Measurements from ENCODE around the gene HIVEP2.
A peak's percentile ranks its signal among the peaks of the same experiment; 100 is the strongest.

The HIVEP2 gene

GRCh38 chr6:142797159-142797558, 147.8 kb downstream of the HIVEP2 start:
- no peak overlapping the region for H3K4me3 ChIP-seq (ENCODE audit: low read depth in 1 of 2, low read length in 1 of 2)
- no peaks in the 10 kb centered on the region for H3K36me3 ChIP-seq
- H3K9me3 ChIP-seq, result no peaks in the 10 kb centered on the region
- H3K4me1 ChIP-seq (ENCODE audit: control insufficient read depth in 1 of 2, insufficient read depth in 1 of 2, low read depth in 1 of 2, low read length in 1 of 2), result peaks cover 8 to 10% of the 10 kb centered on the region in 2 experiments
- H3K27me3 ChIP-seq, result no peaks in the 10 kb centered on the region
- H3K27ac ChIP-seq, result no peak overlapping the region
- TF ChIP-seq, protein P1, sequence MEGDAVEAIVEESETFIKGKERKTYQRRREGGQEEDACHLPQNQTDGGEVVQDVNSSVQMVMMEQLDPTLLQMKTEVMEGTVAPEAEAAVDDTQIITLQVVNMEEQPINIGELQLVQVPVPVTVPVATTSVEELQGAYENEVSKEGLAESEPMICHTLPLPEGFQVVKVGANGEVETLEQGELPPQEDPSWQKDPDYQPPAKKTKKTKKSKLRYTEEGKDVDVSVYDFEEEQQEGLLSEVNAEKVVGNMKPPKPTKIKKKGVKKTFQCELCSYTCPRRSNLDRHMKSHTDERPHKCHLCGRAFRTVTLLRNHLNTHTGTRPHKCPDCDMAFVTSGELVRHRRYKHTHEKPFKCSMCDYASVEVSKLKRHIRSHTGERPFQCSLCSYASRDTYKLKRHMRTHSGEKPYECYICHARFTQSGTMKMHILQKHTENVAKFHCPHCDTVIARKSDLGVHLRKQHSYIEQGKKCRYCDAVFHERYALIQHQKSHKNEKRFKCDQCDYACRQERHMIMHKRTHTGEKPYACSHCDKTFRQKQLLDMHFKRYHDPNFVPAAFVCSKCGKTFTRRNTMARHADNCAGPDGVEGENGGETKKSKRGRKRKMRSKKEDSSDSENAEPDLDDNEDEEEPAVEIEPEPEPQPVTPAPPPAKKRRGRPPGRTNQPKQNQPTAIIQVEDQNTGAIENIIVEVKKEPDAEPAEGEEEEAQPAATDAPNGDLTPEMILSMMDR (IDR thresholded peaks at IDR 0.05), result no peak

- Histone ChIP-seq H3K4me3 (ENCODE audit: low read depth in 1 of 2, low read length in 1 of 2) (peak overlapping the region in 1 of 2 experiments; percentile 3), H3K27ac (peak overlapping the region; percentile 42), H3K36me3 (no peaks in the 10 kb centered on the region), H3K4me1 (ENCODE audit: control insufficient read depth in 1 of 2, insufficient read depth in 1 of 2, low read depth in 1 of 2, low read length in 1 of 2) (peaks cover 8 to 10% of the 10 kb centered on the region in 2 experiments), H3K9me3 (no peaks in the 10 kb centered on the region), H3K27me3 (no peaks in the 10 kb centered on the region)
- TF ChIP-seq, protein P1 (IDR thresholded peaks at IDR 0.05), result no peak
Measured at GRCh38 chr6:142796571-142796970, 148.4 kb downstream of the HIVEP2 start.

DNA sequence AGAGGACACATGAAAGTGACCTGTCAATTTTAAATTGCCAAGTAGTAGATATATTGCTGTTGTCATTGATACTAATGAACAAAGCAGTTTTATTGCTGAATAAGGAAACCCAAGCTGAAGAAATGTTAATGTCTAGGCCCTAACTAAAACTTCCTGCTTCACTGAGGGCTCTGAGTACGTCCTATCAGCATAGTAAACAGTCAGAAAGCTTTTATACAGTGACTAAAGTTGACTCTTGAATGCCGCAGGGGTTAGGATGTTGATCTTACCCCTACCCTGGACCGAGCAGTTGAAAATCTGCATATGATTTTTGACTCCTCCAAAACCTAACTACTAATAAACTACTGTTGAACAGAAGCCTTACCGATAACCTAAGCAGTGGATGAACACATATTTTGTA, 149.0 kb downstream of the HIVEP2 start:
- Histone ChIP-seq H3K4me1 (ENCODE audit: control insufficient read depth in 1 of 2, insufficient read depth in 1 of 2, low read depth in 1 of 2, low read length in 1 of 2) (peaks cover 8 to 10% of the 10 kb centered on the region in 2 experiments), H3K4me3 (ENCODE audit: low read depth in 1 of 2, low read length in 1 of 2) (no peak overlapping the region), H3K36me3 (no peaks in the 10 kb centered on the region), H3K27me3 (no peaks in the 10 kb centered on the region), H3K27ac (peak overlapping the region; percentile 42), H3K9me3 (no peaks in the 10 kb centered on the region)
- TF ChIP-seq, protein P1 (IDR thresholded peaks at IDR 0.05), result no peak

GRCh38 chr6:142794424-142794823, 150.6 kb downstream of the HIVEP2 start:
- Histone ChIP-seq H3K27me3 (no peaks in the 10 kb centered on the region), H3K9me3 (no peaks in the 10 kb centered on the region), H3K4me1 (ENCODE audit: control insufficient read depth in 1 of 2, insufficient read depth in 1 of 2, low read depth in 1 of 2, low read length in 1 of 2) (peaks cover 8 to 10% of the 10 kb centered on the region in 2 experiments), H3K27ac (no peak overlapping the region), H3K36me3 (no peaks in the 10 kb centered on the region), H3K4me3 (ENCODE audit: low read depth in 1 of 2, low read length in 1 of 2) (no peak overlapping the region)
- TF ChIP-seq, protein P1 (IDR thresholded peaks at IDR 0.05), result no peak

GRCh38 chr6:142790257-142790656, 154.7 kb downstream of the HIVEP2 start:
- H3K27me3 ChIP-seq, result no peaks in the 10 kb centered on the region
- H3K4me3 ChIP-seq (ENCODE audit: low read depth in 1 of 2, low read length in 1 of 2), result no peak overlapping the region
- H3K4me1 ChIP-seq (ENCODE audit: control insufficient read depth in 1 of 2, insufficient read depth in 1 of 2, low read depth in 1 of 2, low read length in 1 of 2), result no peaks in the 10 kb centered on the region
- no peaks in the 10 kb centered on the region for H3K9me3 ChIP-seq
- no peaks in the 10 kb centered on the region for H3K36me3 ChIP-seq
- TF ChIP-seq, protein P1 (IDR thresholded peaks at IDR 0.05), result no peak
- no peak overlapping the region for H3K27ac ChIP-seq

GRCh38 chr6:142787422-142787821, 157.6 kb downstream of the HIVEP2 start:
- H3K4me3 ChIP-seq (ENCODE audit: low read depth in 1 of 2, low read length in 1 of 2), result no peak overlapping the region
- H3K36me3 ChIP-seq, result no peaks in the 10 kb centered on the region
- H3K9me3 ChIP-seq, result no peaks in the 10 kb centered on the region
- TF ChIP-seq, protein P1 (IDR thresholded peaks at IDR 0.05), result no peak
- H3K27me3 ChIP-seq, result no peaks in the 10 kb centered on the region
- no peaks in the 10 kb centered on the region for H3K4me1 ChIP-seq (ENCODE audit: control insufficient read depth in 1 of 2, insufficient read depth in 1 of 2, low read depth in 1 of 2, low read length in 1 of 2)
- no peak overlapping the region for H3K27ac ChIP-seq
